ENCODE measurements around the gene HNRNPH1. TPM values are rescaled to one million over a fixed set of nuclear protein-coding genes. Genes with fewer than 3 reads are reported as not detected.

The HNRNPH1 gene
- total and polyA plus RNA-seq, 2 of the 8 experiments (the other 6 are each of a cell fraction or from before 2014, with no cell fraction given): 170 to 735 TPM

- no peak overlapping the region for H3K4ac ChIP-seq (replicated peaks; ENCODE audit: insufficient read length, low read depth, low read length)
These were observed 27.1 kb downstream of the HNRNPH1 start for GRCh38 chr5:179596421-179596820.

More at GRCh38 chr5:179596421-179596820, 27.1 kb downstream of the HNRNPH1 start:
- no peak overlapping the region for H3K23ac ChIP-seq (ENCODE audit: insufficient read length)
- H3K56ac ChIP-seq (replicated peaks; ENCODE audit: insufficient read length, low read depth, low read length): no peak overlapping the region
- H3K4me2 ChIP-seq (ENCODE audit: insufficient read depth in 1 of 2, low read depth in 2 of 2, low read length in 2 of 2): no peak overlapping the region
- H2BK5ac ChIP-seq (ENCODE audit: low read depth, low read length): no peak overlapping the region
- no peak overlapping the region for H2BK12ac ChIP-seq (ENCODE audit: low read depth, low read length)
- FAIRE-seq (no peak), DNase-seq (ENCODE audit: low read depth in 1 of 2, low spot score in 2 of 2) (no peak)
- H3K4me1 ChIP-seq (replicated peaks in 1 of 4; ENCODE audit: control insufficient read depth in 3 of 4, insufficient read depth in 4 of 4, low read length in 3 of 4): no peaks in the 10 kb centered on the region
- H3K4me3 ChIP-seq (ENCODE audit: extremely low read depth in 1 of 4, insufficient read depth in 2 of 4, low read depth in 3 of 4, low read length in 4 of 4): no peak overlapping the region
- H4K91ac ChIP-seq (replicated peaks; ENCODE audit: insufficient read length, low read length): no peak overlapping the region
- H3K9ac ChIP-seq (replicated peaks in 1 of 4; ENCODE audit: extremely low read depth in 1 of 4, low read depth in 3 of 4, low read length in 3 of 4): no peak overlapping the region
- H3K14ac ChIP-seq (ENCODE audit: insufficient read length): no peak overlapping the region
- WGBS, 2 experiments (ENCODE audit: extremely low coverage in 1 of 2, insufficient coverage in 1 of 2, insufficient read length in 1 of 2, insufficient replicate concordance in 2 of 2, low coverage in 1 of 2, low lambda C conversion rate in 2 of 2, missing lambda C conversion rate in 1 of 2): 92% methylated on average over 10 of the region's 13 CpGs; no CpG with 5 or more reads in 1 of the 2 experiments
- no peak overlapping the region for H2AFZ ChIP-seq (ENCODE audit: low read length)
- TF ChIP-seq POLR2A (IDR thresholded peaks at IDR 0.05; ENCODE audit: control extremely low read depth in 1 of 2, low read depth in 2 of 2, low read length in 2 of 2) (no peak), SIX5 (IDR thresholded peaks at IDR 0.05; ENCODE audit: low read depth, low read length) (no peak), MAX (IDR thresholded peaks at IDR 0.05) (no peak), ASH2L (IDR thresholded peaks at IDR 0.05; ENCODE audit: low read length) (no peak), SP4 (IDR thresholded peaks at IDR 0.05; ENCODE audit: low read length) (no peak), CHD2 (IDR thresholded peaks at IDR 0.05; ENCODE audit: low read length) (no peak), RNF2 (IDR thresholded peaks at IDR 0.05; ENCODE audit: borderline replicate concordance, low read depth, low read length, missing control alignments, poor library complexity, severe bottlenecking) (no peak), TCF12 (IDR thresholded peaks at IDR 0.05; ENCODE audit: low read depth, low read length) (no peak), JUND (IDR thresholded peaks at IDR 0.05; ENCODE audit: low read length) (no peak), HDAC6 (IDR thresholded peaks at IDR 0.05; ENCODE audit: low read depth, low read length) (no peak), CREB1 (IDR thresholded peaks at IDR 0.05) (no peak)
- ChIA-PET CTCF (ENCODE audit: partially characterized antibody) (interaction anchor here (0.6 to 6.2 kb wide), 5 partner anchors 9 to 430 kb away, joined by 3 to 38 read pairs (median 3); no protein-coding TSS in a partner anchor), POLR2A (ENCODE audit: partially characterized antibody) (interaction anchor here (0.5 to 1.3 kb wide), 6 partner anchors 9 to 149 kb away, joined by 3 to 5 read pairs (median 3); no protein-coding TSS in a partner anchor)
- H3K23me2 ChIP-seq (ENCODE audit: low read depth, low read length): no peaks in the 10 kb centered on the region
- no peaks in the 10 kb centered on the region for H3K9me3 ChIP-seq (ENCODE audit: insufficient read depth in 2 of 2, low read depth in 1 of 2, low read length in 1 of 2)
- H4K8ac ChIP-seq (ENCODE audit: extremely low read depth, insufficient read depth, low read length): no peak overlapping the region
- H3K36me3 ChIP-seq (ENCODE audit: control insufficient read depth in 2 of 4, insufficient read depth in 4 of 4, low read length in 3 of 4): peaks cover 33 to 70% (median 60%) of the 10 kb centered on the region in 4 experiments
- H4K20me1 ChIP-seq (replicated peaks in 1 of 2; ENCODE audit: control insufficient read depth in 1 of 2, insufficient read depth in 2 of 2, low read length in 2 of 2): peaks cover 0 to 9% of the 10 kb centered on the region in 2 experiments
- H2BK120ac ChIP-seq (replicated peaks; ENCODE audit: low read depth, low read length): no peak overlapping the region
- no peak overlapping the region for H2AK5ac ChIP-seq (ENCODE audit: low read depth, low read length)
- H3K79me2 ChIP-seq (ENCODE audit: control insufficient read depth in 1 of 2, insufficient read depth in 2 of 2, low read length in 2 of 2): no peaks in the 10 kb centered on the region
- H3K18ac ChIP-seq (ENCODE audit: extremely low read depth, low read length): no peak overlapping the region
- H2BK15ac ChIP-seq (ENCODE audit: low read length): no peak overlapping the region
- no peaks in the 10 kb centered on the region for H3K79me1 ChIP-seq (ENCODE audit: low read depth, low read length)
- no peaks in the 10 kb centered on the region for H3K27me3 ChIP-seq (replicated peaks in 1 of 4; ENCODE audit: control insufficient read depth in 3 of 4, extremely low read depth in 1 of 4, insufficient read depth in 3 of 4, low read length in 3 of 4)
- H4K5ac ChIP-seq (ENCODE audit: insufficient read length, low read depth, low read length): no peak overlapping the region
- no peak overlapping the region for H2BK20ac ChIP-seq (ENCODE audit: low read length)
- no peak overlapping the region for H3K27ac ChIP-seq (ENCODE audit: low read depth, low read length)

Measured in H1 (cell line).